OCI-LY7 (cell line): ENCODE measurements around the gene SERPINA5. TPM values are rescaled to one million over a fixed set of nuclear protein-coding genes. Genes with fewer than 3 reads are reported as not detected.

Experiments
- BruUV-seq: library from RNA; stranded (reverse); fragments of 400-500 nt; replicated peaks from 2 replicates; lab custom pipeline; 2021; lab: Mats Ljungman, UMichigan
- CTCF ChIA-PET: fragments of 300-600 bp; sonication (Branson Sonifier 250); formaldehyde crosslinking; loops from one replicate; lab custom pipeline; 2022; ENCODE audit warnings: antibody characterized with exemption; ENCODE audit not compliant: unreplicated experiment; lab: Charles Lee
- POLR2A ChIA-PET: fragments of 300-600 bp; sonication (Branson Sonifier 250); formaldehyde crosslinking; loops from one replicate; lab custom pipeline; 2022; ENCODE audit warnings: antibody characterized with exemption; lab: Charles Lee
- DNase-seq: peaks from one replicate; pipeline ENCODE4 v3.0.0-alpha.2; 2015; ENCODE audit warnings: low spot score
- H2AFZ ChIP-seq: fragments of 200-600 bp; sonication (generic), shearing (Covaris generic); 2 replicates; pipeline ENCODE4 v1.6.1; 2014; ENCODE audit warnings: mild to moderate bottlenecking, antibody characterized with exemption, low read length, moderate library complexity
- H3K27ac ChIP-seq: fragments of 200-600 bp; sonication (generic); 2 replicates; pipeline ENCODE4 v1.5.1; 2014; ENCODE audit warnings: mixed run types, low read depth, mild to moderate bottlenecking, moderate library complexity, low read length, inconsistent platforms; ENCODE audit not compliant: poor library complexity, severe bottlenecking
- H3K36me3 ChIP-seq: fragments of 200-600 bp; sonication (generic); 2 replicates; pipeline ENCODE4 v1.6.1; 2014; ENCODE audit warnings: mild to moderate bottlenecking, antibody characterized with exemption, low read length, moderate library complexity, mixed read lengths; ENCODE audit not compliant: insufficient read depth
- H3K4me1 ChIP-seq: fragments of 200-600 bp; sonication (generic); 2 replicates; pipeline ENCODE4 v1.5.1; 2014; ENCODE audit warnings: mild to moderate bottlenecking, low read length; ENCODE audit not compliant: insufficient read depth, poor library complexity, severe bottlenecking
- H3K4me2 ChIP-seq: fragments of 200-600 bp; sonication (generic); 2 replicates; pipeline ENCODE4 v1.6.1; 2014; ENCODE audit warnings: mild to moderate bottlenecking, low read length
- H3K4me3 ChIP-seq: fragments of 200-600 bp; sonication (generic); 2 replicates; pipeline ENCODE4 v1.5.1; 2014; ENCODE audit warnings: mild to moderate bottlenecking, low read depth, low read length; ENCODE audit not compliant: poor library complexity, severe bottlenecking
- H3K79me2 ChIP-seq: fragments of 200-600 bp; sonication (generic); 2 replicates; pipeline ENCODE4 v1.6.1; 2016; ENCODE audit warnings: low read depth, mild to moderate bottlenecking, low read length, moderate library complexity, mixed read lengths; ENCODE audit not compliant: insufficient read depth
- H3K9me2 ChIP-seq: fragments of 200-600 bp; sonication (generic); 2 replicates; pipeline ENCODE4 v1.6.1; 2016; ENCODE audit warnings: mild to moderate bottlenecking, low read length, mixed read lengths; ENCODE audit not compliant: insufficient read depth
- H3K9me3 ChIP-seq: fragments of 200-600 bp; sonication (generic); 2 replicates; pipeline ENCODE4 v1.6.1; 2014; ENCODE audit warnings: mild to moderate bottlenecking, mixed run types, low read length, mixed read lengths
- H4K20me1 ChIP-seq: fragments of 200-600 bp; sonication (generic); 2 replicates; pipeline ENCODE4 v1.6.1; 2014; ENCODE audit warnings: mild to moderate bottlenecking, antibody characterized with exemption, low read length, moderate library complexity, mixed read lengths; ENCODE audit not compliant: insufficient read depth
- CTCF ChIP-seq: fragments of 200-600 bp; sonication (generic); conservative IDR thresholded peaks from 2 replicates; pipeline ENCODE4 v1.5.1; 2014; ENCODE audit warnings: mild to moderate bottlenecking, antibody characterized with exemption, low read length, moderate library complexity, mixed read lengths
- EZH2phosphoT487 ChIP-seq: fragments of 200-600 bp; sonication (generic); IDR thresholded peaks from 2 replicates; pipeline ENCODE4 v1.6.1; 2018; ENCODE audit warnings: low read depth, borderline replicate concordance, mild to moderate bottlenecking, mixed run types, antibody characterized with exemption, low read length, moderate library complexity, mixed read lengths
- intact Hi-C: fragments of 100-400 bp; cut with micrococcal nuclease; formaldehyde crosslinking; loops from one replicate; pipeline ENCODE4 v1.10.0; 2022; ENCODE audit not compliant: unreplicated experiment
- total RNA-seq, 2 experiments: library from RNA; depleted of rRNA in 1 of 2; stranded (reverse); fragments of >200 nt in 1 of 2; shearing (Covaris generic) in 1 of 2; gene quantifications; 2 replicates each; pipeline ENCODE4 v1.2.3, GENCODE V29; 2014 to 2022

SERPINA5 gene
- total RNA-seq, 2 experiments from 2014 or later: not detected

GRCh38 chr14:94622653-94623421 is 41.6 kb downstream of the SERPINA5 start:
- H3K9me3 ChIP-seq: peaks cover 10% of the 10 kb centered on the region; the same call in 1 of the 2 replicates
- CTCF ChIA-PET: no interaction called here
- BruUV-seq: no TSS peak

GRCh38 chr14:94623422-94623809 is 42.2 kb downstream of the SERPINA5 start:
- TF ChIP-seq CTCF (no peak), EZH2phosphoT487 (no peak)
- no peaks in the 10 kb centered on the region for H3K4me1 ChIP-seq
- no peaks in the 10 kb centered on the region for H4K20me1 ChIP-seq
- no peak overlapping the region for H3K4me2 ChIP-seq
- BruUV-seq: no TSS peak
- no peak for DNase-seq
- 0 out of 2 replicates have a peak, but pooled peaks cover 5% of the 10 kb centered on the region for H3K9me3 ChIP-seq
- H3K4me3 ChIP-seq: no peak overlapping the region
- ChIA-PET POLR2A (no interaction called here), CTCF (no interaction called here)
- no peak overlapping the region for H2AFZ ChIP-seq
- intact Hi-C loops: no loop called here
- H3K36me3 ChIP-seq: no peaks in the 10 kb centered on the region
- no peaks in the 10 kb centered on the region for H3K79me2 ChIP-seq
- H3K27ac ChIP-seq: no peak overlapping the region
- no peaks in the 10 kb centered on the region for H3K9me2 ChIP-seq

More at GRCh38 chr14:94622653-94623421, 41.6 kb downstream of the SERPINA5 start:
- Histone ChIP-seq H3K9me2 (no peaks in the 10 kb centered on the region), H3K79me2 (no peaks in the 10 kb centered on the region), H3K4me3 (no peak overlapping the region), H2AFZ (no peak overlapping the region), H3K27ac (no peak overlapping the region), H4K20me1 (no peaks in the 10 kb centered on the region), H3K4me2 (no peak overlapping the region), H3K36me3 (no peaks in the 10 kb centered on the region), H3K4me1 (no peaks in the 10 kb centered on the region)
- POLR2A ChIA-PET: no interaction called here
- TF ChIP-seq CTCF (no peak), EZH2phosphoT487 (no peak)
- DNase-seq: no peak
- intact Hi-C loops: no loop called here

- 0 out of 2 replicates have a peak, but pooled peaks cover under 1% of the 10 kb centered on the region for H3K9me3 ChIP-seq
- ChIA-PET POLR2A (no interaction called here), CTCF (no interaction called here)
- no peaks in the 10 kb centered on the region for H3K79me2 ChIP-seq
- no peaks in the 10 kb centered on the region for H3K36me3 ChIP-seq
- no peaks in the 10 kb centered on the region for H3K9me2 ChIP-seq
- intact Hi-C loops: no loop called here
- no peak overlapping the region for H3K27ac ChIP-seq
- H4K20me1 ChIP-seq: no peaks in the 10 kb centered on the region
- no peak overlapping the region for H2AFZ ChIP-seq
- BruUV-seq: no TSS peak
- TF ChIP-seq CTCF: no peak
- TF ChIP-seq EZH2phosphoT487: no peak
- no peaks in the 10 kb centered on the region for H3K4me1 ChIP-seq
- no peak overlapping the region for H3K4me2 ChIP-seq
- DNase-seq: no peak
- H3K4me3 ChIP-seq: no peak overlapping the region
Observed at GRCh38 chr14:94623856-94624499, 42.8 kb downstream of the SERPINA5 start.
